Activated T-helper 1 cell treated with anti-CD3 and anti-CD28 coated beads, Interleukin-2, amount 50 U/mL, for 16 hours (primary cell): ENCODE results near the gene PEPD.

Source experiments
- DNase-seq, 2 donors: peaks; one replicate each; pipeline ENCODE4 v3.0.0-alpha.2; 2020; ENCODE audit warnings: low read depth in 1 of 2, low spot score in 1 of 2

PEPD gene

GRCh38 chr19:33441277-33441699, 80.3 kb downstream of the PEPD start:
- no peak for DNase-seq

- DNase-seq = no peak
Measured at GRCh38 chr19:33440682-33441081, 80.9 kb downstream of the PEPD start.

- DNase-seq = no peak
Measured at GRCh38 chr19:33440241-33440640, 81.3 kb downstream of the PEPD start.

GRCh38 chr19:33438987-33439781, 82.4 kb downstream of the PEPD start:
- DNase-seq = no peak

GRCh38 chr19:33437821-33438671, 83.5 kb downstream of the PEPD start:
- DNase-seq = no peak

DNA sequence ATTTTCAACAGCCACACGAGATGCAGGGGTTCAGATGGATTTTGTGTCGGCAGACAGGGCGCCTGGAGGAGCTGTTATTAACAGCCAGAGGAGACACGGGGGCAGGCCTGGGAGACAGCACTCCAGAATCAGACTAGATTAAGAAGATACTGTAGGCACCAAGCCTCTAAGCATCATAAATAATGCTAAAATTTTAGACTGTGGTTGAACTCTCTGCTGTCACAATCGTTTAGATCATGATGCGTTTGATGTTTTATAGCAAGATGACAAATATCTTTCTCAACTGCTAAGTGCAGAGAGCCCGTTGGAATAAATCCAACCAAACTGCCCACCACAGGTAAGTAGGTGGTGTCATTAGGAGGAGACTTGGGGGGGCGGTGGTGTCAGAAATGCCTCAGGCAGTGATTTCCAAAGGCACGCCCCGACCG, 84.2 kb downstream of the PEPD start:
- no peak for DNase-seq

DNA sequence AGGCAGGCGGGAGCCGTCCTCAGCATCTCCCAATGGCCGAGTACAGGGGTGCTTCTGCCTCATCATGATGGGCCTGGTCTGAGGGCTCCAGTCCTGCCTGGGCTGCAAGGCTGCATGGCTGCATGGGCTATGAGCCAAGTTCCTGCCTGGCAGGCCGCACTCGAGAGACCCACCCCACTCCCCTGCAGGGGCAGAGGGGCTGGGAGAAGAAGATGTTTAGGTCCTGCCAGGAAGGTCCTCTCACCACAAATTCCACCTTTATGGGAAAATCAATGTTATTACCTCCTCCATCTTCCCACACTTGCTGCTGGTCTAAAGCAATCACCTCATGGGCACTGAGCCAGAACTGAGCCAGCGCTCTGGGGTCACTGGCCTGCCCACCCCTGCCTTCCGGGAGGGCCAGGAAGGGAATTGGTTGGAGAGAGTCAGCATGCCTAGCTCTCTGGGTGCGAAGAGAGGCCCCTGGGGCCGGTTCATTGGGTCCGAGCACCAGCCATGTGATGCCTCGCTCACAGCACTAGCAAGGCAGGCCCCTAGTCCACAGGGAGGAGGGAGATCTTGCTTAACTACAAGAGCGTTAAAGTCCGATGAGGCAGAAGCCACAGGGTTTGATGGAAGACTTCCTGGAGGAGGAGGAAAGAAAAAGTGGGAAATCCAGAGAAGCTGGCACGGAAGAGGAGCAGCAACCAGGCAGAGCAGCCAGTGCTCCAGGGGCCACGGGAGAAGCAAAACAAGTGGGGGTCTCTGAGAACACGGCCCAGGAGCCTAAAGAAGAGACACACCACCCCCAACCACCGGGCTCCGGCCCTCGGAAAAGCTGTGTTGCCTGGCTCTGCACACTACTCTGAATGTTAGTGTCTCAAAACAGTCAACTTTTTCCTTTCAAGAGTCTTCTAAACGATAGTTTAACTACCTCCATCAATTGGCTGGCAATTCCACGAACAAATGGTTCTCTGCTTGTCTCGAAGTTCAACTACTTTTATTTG, 84.9 kb downstream of the PEPD start:
- no peak for DNase-seq

DNA sequence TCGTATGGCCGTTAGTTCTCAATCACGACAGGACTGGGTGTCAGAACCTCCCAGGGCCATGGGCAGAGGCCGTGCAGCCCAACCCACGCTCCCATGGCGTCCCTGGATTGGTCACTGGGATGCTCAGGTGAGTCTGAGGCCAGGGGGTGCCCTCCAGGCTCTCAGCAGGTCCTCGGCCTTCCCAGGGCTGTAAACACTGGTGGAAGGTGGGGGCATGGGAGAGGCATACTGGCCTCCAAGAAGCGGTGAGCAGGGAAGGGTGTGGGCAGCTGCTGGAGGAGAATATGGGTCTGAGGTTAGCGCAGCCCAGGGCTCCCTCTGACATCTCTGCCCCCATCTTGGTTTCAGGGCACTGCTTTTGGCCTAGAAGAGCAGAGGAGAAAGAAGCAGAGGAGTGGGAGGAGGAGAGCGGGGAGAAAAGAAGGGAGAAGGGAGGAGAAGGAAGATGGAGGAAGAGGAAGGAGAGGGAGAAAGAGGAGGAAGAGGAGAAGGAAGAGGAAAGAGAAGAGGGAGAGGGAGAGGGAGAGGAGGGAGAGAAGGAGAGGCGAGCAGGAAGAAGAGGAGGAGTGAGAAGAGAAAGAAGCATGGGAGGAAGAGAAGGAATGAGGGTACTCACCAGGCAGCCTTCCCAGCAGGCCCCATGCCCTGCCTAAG, 85.8 kb downstream of the PEPD start:
- no peak for DNase-seq

- DNase-seq = no peak
Measured at GRCh38 chr19:33434886-33435705, 86.5 kb downstream of the PEPD start.

DNA sequence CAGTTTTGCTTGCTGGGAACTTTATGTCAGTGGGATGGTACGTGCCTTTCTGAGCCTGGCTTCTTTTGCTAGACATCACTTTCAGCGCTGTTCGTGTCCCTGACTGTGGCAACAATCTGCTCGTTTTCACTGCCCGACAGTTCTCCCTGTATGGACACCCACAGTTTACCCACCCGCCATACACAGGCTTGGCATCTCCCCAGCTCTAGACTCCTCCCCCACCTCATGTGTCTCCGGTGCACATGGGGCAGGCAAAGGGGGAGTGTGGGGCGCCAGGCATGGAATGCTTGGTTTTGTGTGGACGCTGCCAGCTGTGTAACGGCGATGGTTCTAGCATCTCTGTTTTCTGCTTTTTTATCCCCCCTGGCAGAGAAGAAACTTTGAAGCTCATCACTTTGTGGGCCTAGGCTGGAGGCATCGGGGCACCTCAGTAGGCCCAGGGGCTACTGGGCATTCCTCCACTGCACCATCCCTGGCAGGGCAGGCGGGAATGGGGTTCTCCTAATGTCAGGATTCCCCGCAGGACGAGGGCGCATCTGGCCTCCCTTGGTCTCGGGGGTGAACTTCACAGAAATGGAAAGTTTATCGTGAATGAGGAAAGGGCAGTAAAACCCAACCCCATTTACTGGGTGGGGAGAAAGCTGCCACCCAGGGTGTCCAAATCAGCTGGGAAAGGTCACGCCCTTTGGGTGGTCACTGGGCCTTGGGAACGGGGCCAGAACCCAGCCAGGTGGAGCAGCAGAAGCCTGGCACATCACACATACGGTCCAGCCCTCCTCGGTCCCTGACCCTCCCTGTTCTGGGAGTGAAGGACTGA, 87.3 kb downstream of the PEPD start:
- no peak for DNase-seq

- no peak for DNase-seq
Measured at GRCh38 chr19:33432446-33433170, 89.0 kb downstream of the PEPD start.

DNA sequence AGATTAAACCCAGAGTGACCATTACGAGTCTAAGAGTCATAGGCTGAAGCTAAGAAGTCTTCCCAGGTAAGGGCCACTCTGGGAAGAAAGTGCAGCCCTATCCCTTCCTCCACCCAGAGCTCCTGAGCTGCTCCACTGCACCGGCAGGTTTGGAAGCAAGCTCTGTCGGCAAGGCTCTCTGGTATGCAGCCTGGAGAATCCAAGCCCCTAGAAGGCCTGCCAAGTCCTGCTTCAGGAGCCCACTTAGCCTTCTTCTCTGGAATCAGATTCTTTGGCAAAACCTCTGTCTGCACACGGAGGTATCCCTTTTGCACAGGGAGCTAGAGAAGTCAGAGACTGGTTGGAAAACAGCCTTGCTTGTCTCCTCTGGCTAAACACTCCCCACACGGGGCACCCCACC, 89.6 kb downstream of the PEPD start:
- no peak for DNase-seq

- peak; percentile 32 to 45 for DNase-seq
Measured at GRCh38 chr19:33430674-33431277, 90.8 kb downstream of the PEPD start.

- DNase-seq = no peak
Measured at GRCh38 chr19:33429891-33430673, 91.5 kb downstream of the PEPD start.

- DNase-seq = no peak
Measured at GRCh38 chr19:33428627-33429125, 92.9 kb downstream of the PEPD start.

- no peak for DNase-seq
Measured at GRCh38 chr19:33427801-33428626, 93.6 kb downstream of the PEPD start.
